Measurements from ENCODE around the gene HEMGN. TPM values are rescaled to one million over a fixed set of nuclear protein-coding genes. Genes with fewer than 3 reads are reported as not detected.
"Not testable (repeated sequence)": the region's sequence is repeated elsewhere in the genome, so short reads cannot be mapped to it uniquely, and the experiment has no call there.

HEMGN gene
- total RNA-seq, 1 experiment from 2014 or later, result not detected

- peaks cover 2% of the 10 kb centered on the region; the same call in 1 of the 2 replicates for H3K27me3 ChIP-seq
- no peaks in the 10 kb centered on the region for H3K36me3 ChIP-seq
- no peak for DNase-seq
- H3K9me3 ChIP-seq, result no peaks in the 10 kb centered on the region
- H3K4me3 ChIP-seq, result no peak overlapping the region
Measured at GRCh38 chr9:97975376-97975775, 37.4 kb upstream of the HEMGN start.

GRCh38 chr9:97972753-97973152, 34.8 kb upstream of the HEMGN start:
- no peak for DNase-seq
- Histone ChIP-seq H3K4me3 (no peak overlapping the region), H3K36me3 (no peaks in the 10 kb centered on the region), H3K9me3 (no peaks in the 10 kb centered on the region), H3K27me3 (peaks cover 2% of the 10 kb centered on the region; the same call in 1 of the 2 replicates)

- Histone ChIP-seq H3K9me3 (no peaks in the 10 kb centered on the region), H3K27me3 (peaks cover 2% of the 10 kb centered on the region; the same call in 1 of the 2 replicates), H3K36me3 (no peaks in the 10 kb centered on the region), H3K4me3 (no peak overlapping the region)
- no peak for DNase-seq
Measured at GRCh38 chr9:97970165-97970564, 32.2 kb upstream of the HEMGN start.

GRCh38 chr9:97969014-97969413, 31.0 kb upstream of the HEMGN start:
- Histone ChIP-seq H3K9me3 (no peaks in the 10 kb centered on the region), H3K4me3 (no peak overlapping the region), H3K36me3 (no peaks in the 10 kb centered on the region), H3K27me3 (peaks cover 2% of the 10 kb centered on the region; the same call in 1 of the 2 replicates)
- no peak for DNase-seq

GRCh38 chr9:97966493-97966892, 28.5 kb upstream of the HEMGN start:
- no peaks in the 10 kb centered on the region; the same call in 1 of the 2 replicates for H3K27me3 ChIP-seq
- H3K4me3 ChIP-seq, result no peak overlapping the region
- H3K36me3 ChIP-seq, result no peaks in the 10 kb centered on the region
- no peaks in the 10 kb centered on the region for H3K9me3 ChIP-seq
- DNase-seq, result no peak

GRCh38 chr9:97964901-97965300, 26.9 kb upstream of the HEMGN start:
- Histone ChIP-seq H3K4me3 (no peak overlapping the region), H3K36me3 (no peaks in the 10 kb centered on the region), H3K27me3 (no peaks in the 10 kb centered on the region; the same call in 1 of the 2 replicates), H3K9me3 (no peaks in the 10 kb centered on the region)
- no peak for DNase-seq

- Histone ChIP-seq H3K4me3 (no peak overlapping the region), H3K27me3 (no peaks in the 10 kb centered on the region; the same call in 1 of the 2 replicates), H3K36me3 (no peaks in the 10 kb centered on the region), H3K9me3 (no peaks in the 10 kb centered on the region)
- DNase-seq, result no peak
Measured at GRCh38 chr9:97963232-97963631, 25.3 kb upstream of the HEMGN start.

GRCh38 chr9:97962575-97962974, 24.6 kb upstream of the HEMGN start:
- Histone ChIP-seq H3K27me3 (no peaks in the 10 kb centered on the region), H3K4me3 (no peak overlapping the region), H3K36me3 (no peaks in the 10 kb centered on the region), H3K9me3 (no peaks in the 10 kb centered on the region)
- no peak for DNase-seq

GRCh38 chr9:97962136-97962535, 24.2 kb upstream of the HEMGN start:
- H3K4me3 ChIP-seq, result no peak overlapping the region
- H3K27me3 ChIP-seq, result no peaks in the 10 kb centered on the region
- DNase-seq, result no peak
- H3K9me3 ChIP-seq, result no peaks in the 10 kb centered on the region
- H3K36me3 ChIP-seq, result no peaks in the 10 kb centered on the region

- no peak for DNase-seq
- H3K36me3 ChIP-seq, result no peaks in the 10 kb centered on the region
- no peaks in the 10 kb centered on the region for H3K27me3 ChIP-seq
- H3K9me3 ChIP-seq, result no peaks in the 10 kb centered on the region
- H3K4me3 ChIP-seq, result no peak overlapping the region
Measured at GRCh38 chr9:97961361-97961760, 23.4 kb upstream of the HEMGN start.

- not testable (repeated sequence) for H3K9me3 ChIP-seq, DNase-seq, H3K4me3 ChIP-seq, H3K36me3 ChIP-seq, H3K27me3 ChIP-seq
Measured at GRCh38 chr9:97960678-97961328, 22.8 kb upstream of the HEMGN start.

- Histone ChIP-seq H3K27me3 (no peaks in the 10 kb centered on the region), H3K9me3 (no peaks in the 10 kb centered on the region), H3K36me3 (no peaks in the 10 kb centered on the region), H3K4me3 (no peak overlapping the region)
- DNase-seq, result no peak
Measured at GRCh38 chr9:97959585-97959984, 21.6 kb upstream of the HEMGN start.

- Histone ChIP-seq H3K4me3 (no peak overlapping the region), H3K27me3 (no peaks in the 10 kb centered on the region), H3K9me3 (no peaks in the 10 kb centered on the region), H3K36me3 (no peaks in the 10 kb centered on the region)
- DNase-seq, result peak; percentile 38
Measured at GRCh38 chr9:97958812-97959511, 21.0 kb upstream of the HEMGN start.

GRCh38 chr9:97956331-97956730, 18.4 kb upstream of the HEMGN start:
- Histone ChIP-seq H3K36me3 (no peaks in the 10 kb centered on the region), H3K4me3 (no peak overlapping the region), H3K27me3 (no peaks in the 10 kb centered on the region), H3K9me3 (no peaks in the 10 kb centered on the region)
- DNase-seq, result no peak

- Histone ChIP-seq H3K9me3 (no peaks in the 10 kb centered on the region; the same call in 1 of the 2 replicates), H3K27me3 (peaks cover 8% of the 10 kb centered on the region), H3K4me3 (no peak overlapping the region), H3K36me3 (no peaks in the 10 kb centered on the region)
- no peak for DNase-seq
Measured at GRCh38 chr9:97954550-97954989, 16.6 kb upstream of the HEMGN start.

- peaks cover 30% of the 10 kb centered on the region for H3K27me3 ChIP-seq
- H3K36me3 ChIP-seq, H3K4me3 ChIP-seq, DNase-seq, H3K9me3 ChIP-seq: not testable (repeated sequence)
Measured at GRCh38 chr9:97950873-97951272, 12.9 kb upstream of the HEMGN start.

- not testable (repeated sequence) for DNase-seq
- H3K27me3 ChIP-seq, result peaks cover 45% of the 10 kb centered on the region
Measured at GRCh38 chr9:97947094-97947493, 9.1 kb upstream of the HEMGN start.

GRCh38 chr9:97945470-97945869, 7.5 kb upstream of the HEMGN start:
- H3K4me3 ChIP-seq, H3K36me3 ChIP-seq, DNase-seq, H3K9me3 ChIP-seq: not testable (repeated sequence)
- peaks cover 46% of the 10 kb centered on the region for H3K27me3 ChIP-seq

More at GRCh38 chr9:97947094-97947493, 9.1 kb upstream of the HEMGN start:
- not testable (repeated sequence) for H3K36me3 ChIP-seq, H3K4me3 ChIP-seq, H3K9me3 ChIP-seq
